HG03457 (cell line): ENCODE data around the gene DCDC1.
"Not testable (repeated sequence)": the region's sequence is repeated elsewhere in the genome, so short reads cannot be mapped to it uniquely, and the experiment has no call there.

Experiments used
- ATAC-seq: cut with Tn5 transposase; IDR thresholded peaks from one replicate; pipeline ENCODE4 v1.9.1; 2021; ENCODE audit warnings: moderate number of reproducible peaks; ENCODE audit not compliant: unreplicated experiment

The DCDC1 gene

DNA sequence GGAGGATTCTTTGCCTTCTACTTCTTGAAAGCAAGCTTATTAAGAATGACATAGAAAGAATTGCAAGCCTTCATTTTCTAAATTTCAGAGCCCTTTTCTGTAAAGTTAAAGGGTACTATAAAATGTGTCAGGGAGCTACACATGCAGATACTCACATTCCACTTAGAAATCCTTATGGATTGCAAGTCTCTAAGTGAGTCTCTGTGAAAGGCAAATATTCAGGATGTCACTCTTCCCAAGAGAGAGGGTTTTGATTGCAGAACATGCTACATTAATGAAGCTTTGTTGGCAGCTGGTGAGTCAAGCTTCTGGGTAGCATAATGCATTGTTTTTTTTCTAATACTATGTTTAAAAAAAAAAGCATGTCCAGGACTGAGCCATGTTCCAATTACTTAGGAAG is 369.2 kb downstream of the DCDC1 start:
- ATAC-seq = no peak

DNA sequence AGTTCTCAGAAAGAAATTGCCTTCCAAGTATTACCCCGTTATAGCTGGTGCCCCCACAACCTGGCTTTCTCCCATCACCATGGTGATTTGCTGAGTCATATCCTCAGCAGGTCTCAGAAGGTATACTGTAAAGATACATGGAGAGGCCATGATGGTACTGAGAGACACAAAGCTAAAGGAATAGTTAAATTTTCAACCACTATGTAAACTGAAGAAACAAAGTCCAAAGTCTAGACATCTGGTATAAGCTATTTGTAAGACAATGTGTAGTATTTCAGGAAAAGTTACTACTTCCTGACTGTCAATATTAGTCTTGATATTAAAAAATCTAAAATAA is 377.1 kb downstream of the DCDC1 start:
- no peak for ATAC-seq

GRCh38 chr11:30991802-30992512 is 377.6 kb downstream of the DCDC1 start:
- ATAC-seq = no peak

- ATAC-seq = no peak
Measured at GRCh38 chr11:30991376-30991775, 378.2 kb downstream of the DCDC1 start.

DNA sequence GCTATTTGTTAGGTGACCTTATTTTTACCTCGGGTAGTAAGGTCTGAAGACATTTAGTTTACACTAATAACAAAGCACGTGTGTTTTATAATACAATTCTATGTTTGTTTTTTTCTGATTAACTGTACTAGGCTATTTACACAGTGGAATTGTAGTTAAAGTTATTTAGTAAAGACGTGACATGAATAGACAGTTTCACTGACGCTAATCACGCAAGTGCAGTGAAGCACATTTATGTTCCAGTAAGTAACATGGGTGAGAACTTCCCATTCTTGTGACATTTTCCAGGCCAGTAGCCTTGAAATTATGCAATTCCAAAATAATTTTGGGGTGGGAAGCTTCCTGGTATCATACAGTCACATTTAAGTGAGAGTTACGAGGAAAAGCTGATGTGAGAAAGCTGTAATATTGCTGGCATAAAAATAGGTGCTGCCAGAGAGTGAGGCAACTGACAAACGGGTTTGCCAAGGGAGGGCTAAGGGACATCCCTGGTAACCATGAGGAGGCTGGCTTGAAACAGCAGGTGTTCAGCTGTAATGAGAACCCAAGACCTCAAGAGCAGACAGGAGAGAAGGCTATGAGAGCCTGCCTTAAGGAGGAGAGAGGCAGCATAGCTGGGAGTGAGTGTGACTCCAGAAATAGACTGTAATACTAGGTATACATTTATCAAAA is 378.8 kb downstream of the DCDC1 start:
- no peak for ATAC-seq

GRCh38 chr11:30987819-30988218 is 381.7 kb downstream of the DCDC1 start:
- no peak for ATAC-seq

DNA sequence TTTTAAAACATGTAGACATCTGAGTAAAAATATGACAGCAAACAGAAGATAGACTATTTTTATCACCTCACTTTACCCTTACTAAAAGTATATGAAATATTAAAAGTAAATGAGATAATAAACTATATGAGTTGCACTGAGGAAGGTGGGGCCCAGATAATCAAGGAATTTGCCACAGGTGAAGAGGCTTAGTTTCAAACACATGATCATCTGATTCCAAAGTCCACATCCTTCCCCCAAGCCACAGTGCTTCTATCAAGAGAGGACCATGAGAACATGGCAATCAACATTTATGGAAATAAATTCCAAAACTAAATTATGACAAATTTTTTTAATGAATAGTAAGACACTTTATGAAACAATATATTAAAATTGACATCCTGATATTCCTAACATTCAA is 384.0 kb downstream of the DCDC1 start:
- no peak for ATAC-seq

GRCh38 chr11:30984827-30985226 is 384.7 kb downstream of the DCDC1 start:
- ATAC-seq = no peak

DNA sequence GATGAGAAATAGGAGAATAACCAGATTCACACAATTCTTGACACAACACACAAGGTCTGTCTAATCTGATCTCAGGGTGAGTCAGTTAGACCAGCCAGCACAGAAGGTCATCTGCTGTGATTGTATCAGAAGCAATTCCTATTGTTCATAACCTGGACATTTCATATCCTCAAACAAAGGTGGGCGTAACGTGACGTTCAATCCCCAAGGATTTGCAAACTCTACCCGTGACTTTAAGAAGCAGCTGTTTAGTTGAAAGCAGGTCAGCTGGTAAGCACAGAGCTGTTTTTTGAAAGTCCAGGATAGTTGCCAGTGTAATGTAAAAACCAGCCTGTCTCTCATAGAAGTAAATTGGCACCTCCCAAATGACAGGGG is 385.1 kb downstream of the DCDC1 start:
- no peak for ATAC-seq

DNA sequence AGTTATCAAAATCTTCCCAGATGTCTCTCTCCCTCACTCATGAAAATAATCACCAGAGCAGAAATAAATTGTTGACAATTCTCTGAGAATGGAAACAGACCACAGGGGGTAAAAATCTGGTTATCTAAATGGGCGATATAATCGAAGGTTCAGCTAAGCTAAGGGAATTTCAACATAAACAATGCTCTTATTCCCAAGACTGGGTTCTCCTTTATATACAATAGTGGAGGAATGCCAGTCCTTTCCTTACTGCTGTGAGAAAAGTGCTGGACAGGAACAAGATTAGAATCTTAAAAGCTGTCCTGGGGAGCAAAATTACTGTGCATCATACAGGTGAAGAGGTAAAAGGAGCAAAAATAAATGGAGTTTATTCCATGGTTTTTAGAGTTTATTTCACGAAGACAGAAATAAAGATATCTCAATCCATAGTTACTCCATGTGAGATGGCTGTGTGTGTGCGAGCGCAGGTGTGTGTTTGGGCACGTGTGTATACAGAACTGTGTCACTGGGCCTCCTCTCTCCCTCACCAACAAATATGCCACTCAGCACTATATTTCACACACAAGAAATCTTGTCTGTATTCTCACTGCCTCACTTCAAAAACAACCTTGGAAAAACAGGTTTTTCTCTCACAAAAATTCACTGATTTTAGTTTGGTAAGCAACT is 385.6 kb downstream of the DCDC1 start:
- no peak for ATAC-seq

DNA sequence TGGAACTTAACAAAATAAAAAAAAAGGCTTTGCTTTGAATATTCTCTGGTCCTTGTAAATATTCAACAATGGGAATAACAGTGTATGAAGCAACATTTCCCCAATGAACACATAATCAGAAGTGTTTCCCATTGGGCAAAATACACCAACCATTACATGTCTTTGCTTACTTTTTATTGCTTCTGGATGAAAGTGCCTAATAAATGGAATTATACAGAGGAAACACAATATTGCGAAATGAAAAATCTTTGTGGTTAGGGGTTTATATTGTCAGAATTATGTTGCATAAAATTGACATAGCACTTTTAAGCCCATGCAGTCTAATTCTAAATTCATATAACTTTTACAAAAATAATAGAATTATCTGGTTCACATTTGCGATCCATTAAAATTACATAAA is 386.4 kb downstream of the DCDC1 start:
- no peak for ATAC-seq

DNA sequence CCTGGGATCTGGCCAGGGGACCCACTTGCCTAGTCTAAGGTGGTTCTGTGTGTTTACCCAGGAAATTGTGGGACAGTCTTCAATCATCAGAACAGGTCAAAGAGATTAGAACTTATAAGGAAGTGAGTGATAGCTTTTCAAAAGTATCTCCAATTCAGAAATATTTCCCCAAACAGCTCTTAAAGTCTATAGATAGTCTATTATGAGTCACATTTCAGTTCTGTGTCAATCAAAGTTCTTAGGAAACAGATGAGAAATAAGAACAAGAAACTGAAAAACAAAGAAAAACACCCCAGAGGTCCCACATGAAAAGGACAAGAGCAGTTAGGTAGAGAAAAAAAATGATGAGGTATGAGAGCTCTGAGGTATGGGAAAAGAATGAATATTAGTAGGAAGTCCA is 402.0 kb downstream of the DCDC1 start:
- ATAC-seq = no peak

GRCh38 chr11:30960387-30960992 is 409.0 kb downstream of the DCDC1 start:
- ATAC-seq = no peak

GRCh38 chr11:30956751-30957150 is 412.8 kb downstream of the DCDC1 start:
- no peak for ATAC-seq

DNA sequence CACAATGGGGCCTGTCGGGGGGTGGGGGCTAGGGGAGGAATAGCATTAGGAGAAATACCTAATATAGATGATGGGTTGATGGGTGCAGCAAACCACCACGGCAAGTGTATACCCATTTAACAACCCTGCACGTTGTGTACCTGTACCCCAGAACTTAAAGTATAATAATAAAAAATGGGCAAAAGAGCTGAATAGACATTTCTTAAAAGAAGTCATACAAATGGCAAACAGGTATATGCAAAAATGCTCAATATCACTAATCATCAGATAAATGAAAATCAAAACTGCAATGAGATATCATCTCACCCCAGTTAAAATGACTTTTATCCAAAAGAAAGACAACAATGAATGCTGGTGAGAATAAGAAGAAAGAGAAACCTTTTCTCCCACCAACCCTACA is 419.7 kb downstream of the DCDC1 start:
- ATAC-seq = no peak

GRCh38 chr11:30947715-30948114 is 421.8 kb downstream of the DCDC1 start:
- ATAC-seq = not testable (repeated sequence)

DNA sequence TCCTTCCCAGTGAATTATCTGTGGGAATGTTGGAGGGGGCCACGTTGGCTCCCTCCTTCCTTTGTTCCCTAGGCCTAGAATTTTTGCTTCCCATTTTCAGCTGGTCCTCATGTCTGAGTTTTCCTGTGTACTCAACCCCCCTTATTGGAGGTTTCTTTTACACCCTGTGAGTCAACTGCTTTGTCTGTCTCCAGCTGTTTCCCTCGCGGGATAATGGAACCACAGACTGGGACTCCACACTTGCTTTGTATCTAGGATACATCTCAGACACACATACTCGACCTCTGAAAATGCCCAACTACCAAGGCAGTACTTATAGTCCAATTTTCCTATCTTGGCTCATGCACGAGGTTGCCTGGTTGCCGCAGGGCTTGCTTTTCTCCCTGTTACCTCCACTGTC is 430.7 kb downstream of the DCDC1 start:
- no peak for ATAC-seq

DNA sequence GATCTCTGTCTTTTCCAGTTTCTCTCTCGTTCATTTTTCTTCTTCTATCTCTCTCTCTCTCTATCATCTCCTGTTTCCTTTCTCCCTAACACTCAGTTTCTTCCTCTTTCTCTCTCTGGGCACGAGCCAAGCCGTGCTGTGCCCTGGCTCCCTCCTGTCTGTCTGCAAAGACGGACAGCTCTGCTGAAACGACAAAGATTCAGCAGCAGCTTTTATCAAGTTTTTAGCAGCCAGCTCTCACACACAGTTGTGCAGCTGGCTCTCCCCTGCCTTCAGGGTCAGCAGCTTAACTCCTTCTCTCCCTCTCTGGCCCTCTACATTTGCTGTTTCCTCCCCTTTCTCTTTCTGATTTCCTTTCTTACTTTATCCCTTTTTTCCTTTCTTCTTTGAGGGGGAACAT is 431.4 kb downstream of the DCDC1 start:
- ATAC-seq = no peak

DNA sequence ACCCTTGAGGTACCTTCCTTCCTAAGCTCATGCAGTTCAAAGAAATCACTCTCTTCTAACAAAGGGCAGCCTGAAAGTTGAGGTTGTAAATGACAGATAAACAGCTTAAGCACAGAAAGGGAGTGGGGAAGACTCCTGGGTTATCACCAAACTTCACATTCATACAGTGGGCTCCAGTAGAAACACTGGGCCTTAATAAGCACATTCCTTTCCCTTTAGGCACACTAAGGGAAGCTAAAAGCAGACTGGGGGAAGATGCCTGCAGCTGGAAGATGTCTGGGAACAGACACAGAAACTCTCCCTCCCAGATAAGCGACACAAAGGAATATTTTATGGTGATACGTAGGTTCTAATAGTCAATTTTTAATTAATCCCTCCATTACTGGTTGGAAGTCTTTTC is 433.0 kb downstream of the DCDC1 start:
- no peak for ATAC-seq

- no peak for ATAC-seq
Measured at GRCh38 chr11:30935861-30936260, 433.7 kb downstream of the DCDC1 start.

DNA sequence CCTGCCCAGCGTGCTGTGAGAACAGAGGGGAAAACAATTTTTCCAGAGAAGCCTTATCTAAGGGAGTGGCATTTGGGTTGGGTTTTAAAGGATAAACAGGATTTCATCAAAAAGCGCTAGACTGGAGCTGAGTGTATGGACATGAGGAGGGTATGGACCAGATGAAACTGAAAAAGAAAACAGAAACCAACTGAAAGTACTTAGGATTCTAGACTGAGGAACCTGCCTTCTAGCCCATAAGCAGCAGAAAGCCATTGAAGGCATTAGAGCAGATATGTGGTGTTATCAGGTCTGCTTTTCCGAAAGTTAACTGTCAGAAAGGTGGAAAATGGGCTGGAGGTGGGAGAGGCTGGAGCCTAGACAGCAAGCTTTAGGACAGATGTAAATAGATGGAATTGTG is 443.4 kb downstream of the DCDC1 start:
- no peak for ATAC-seq

DNA sequence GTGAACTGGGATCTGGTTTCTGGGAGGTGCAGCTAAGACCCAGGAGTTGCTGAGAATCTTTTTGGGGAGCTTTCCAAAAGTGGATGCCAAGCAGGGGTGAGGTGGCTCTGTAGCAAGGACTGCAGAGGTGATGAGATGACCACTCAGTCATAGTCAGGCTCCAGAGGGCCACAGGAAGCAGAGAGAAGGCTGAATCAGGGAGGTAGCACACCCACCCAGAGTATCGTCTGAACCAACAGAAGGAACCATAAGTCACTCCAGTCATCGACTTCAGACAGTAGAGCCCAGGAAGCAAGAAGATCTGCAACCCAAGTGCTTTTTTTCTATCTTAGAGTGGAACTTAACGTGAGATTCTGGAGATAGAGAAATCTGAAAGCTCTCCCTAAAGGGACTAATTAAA is 447.7 kb downstream of the DCDC1 start:
- ATAC-seq = no peak
